ENCODE results near the gene VASP.

VASP gene

GRCh38 chr19:45515081-45515624 is 7.9 kb downstream of the VASP start:
- peaks cover 4% of the 10 kb centered on the region for H3K36me3 ChIP-seq (ENCODE audit: control insufficient read depth, insufficient read depth, low read length)
- 94 to 95% methylated on average over 9 to 10 of the region's 10 CpGs for WGBS, 2 experiments
- H3K4me1 ChIP-seq (ENCODE audit: control insufficient read depth, insufficient read depth, low read length), result no peaks in the 10 kb centered on the region
- no peaks in the 10 kb centered on the region for H3K27me3 ChIP-seq (ENCODE audit: control insufficient read depth, insufficient read depth, low read length, poor library complexity, severe bottlenecking)
- no peaks in the 10 kb centered on the region for H3K9me3 ChIP-seq (ENCODE audit: control insufficient read depth, low read length)
- H3K4me3 ChIP-seq (ENCODE audit: insufficient read depth, low read depth, low read length), result no peak overlapping the region
- no peak overlapping the region for H3K27ac ChIP-seq (ENCODE audit: insufficient read depth, low read depth, low read length, poor library complexity, severe bottlenecking)

- Histone ChIP-seq H3K36me3 (ENCODE audit: control insufficient read depth, insufficient read depth, low read length) (peaks cover 6% of the 10 kb centered on the region), H3K27ac (ENCODE audit: insufficient read depth, low read depth, low read length, poor library complexity, severe bottlenecking) (no peak overlapping the region), H3K4me3 (ENCODE audit: insufficient read depth, low read depth, low read length) (no peak overlapping the region), H3K27me3 (ENCODE audit: control insufficient read depth, insufficient read depth, low read length, poor library complexity, severe bottlenecking) (no peaks in the 10 kb centered on the region), H3K4me1 (ENCODE audit: control insufficient read depth, insufficient read depth, low read length) (no peaks in the 10 kb centered on the region), H3K9me3 (ENCODE audit: control insufficient read depth, low read length) (no peaks in the 10 kb centered on the region)
- 92 to 94% methylated on average over 9 of the region's 9 CpGs for WGBS, 2 experiments
Observed at GRCh38 chr19:45515807-45516401, 8.6 kb downstream of the VASP start.

GRCh38 chr19:45517238-45517637 is 10.0 kb downstream of the VASP start:
- Histone ChIP-seq H3K27me3 (ENCODE audit: control insufficient read depth, insufficient read depth, low read length, poor library complexity, severe bottlenecking) (no peaks in the 10 kb centered on the region), H3K9me3 (ENCODE audit: control insufficient read depth, low read length) (no peaks in the 10 kb centered on the region), H3K4me1 (ENCODE audit: control insufficient read depth, insufficient read depth, low read length) (no peaks in the 10 kb centered on the region), H3K36me3 (ENCODE audit: control insufficient read depth, insufficient read depth, low read length) (peaks cover 11% of the 10 kb centered on the region), H3K27ac (ENCODE audit: insufficient read depth, low read depth, low read length, poor library complexity, severe bottlenecking) (no peak overlapping the region), H3K4me3 (ENCODE audit: insufficient read depth, low read depth, low read length) (no peak overlapping the region)
- 83 to 86% methylated on average over 7 of the region's 7 CpGs for WGBS, 2 experiments

GRCh38 chr19:45517641-45518468 is 10.6 kb downstream of the VASP start:
- no peaks in the 10 kb centered on the region for H3K4me1 ChIP-seq (ENCODE audit: control insufficient read depth, insufficient read depth, low read length)
- no peaks in the 10 kb centered on the region for H3K27me3 ChIP-seq (ENCODE audit: control insufficient read depth, insufficient read depth, low read length, poor library complexity, severe bottlenecking)
- peaks cover 11% of the 10 kb centered on the region for H3K36me3 ChIP-seq (ENCODE audit: control insufficient read depth, insufficient read depth, low read length)
- no peak overlapping the region for H3K4me3 ChIP-seq (ENCODE audit: insufficient read depth, low read depth, low read length)
- H3K27ac ChIP-seq (ENCODE audit: insufficient read depth, low read depth, low read length, poor library complexity, severe bottlenecking), result no peak overlapping the region
- no peaks in the 10 kb centered on the region for H3K9me3 ChIP-seq (ENCODE audit: control insufficient read depth, low read length)
- 92% methylated on average over 46 to 48 of the region's 50 CpGs for WGBS, 2 experiments

GRCh38 chr19:45518469-45518826 is 11.2 kb downstream of the VASP start:
- peaks cover 11% of the 10 kb centered on the region for H3K36me3 ChIP-seq (ENCODE audit: control insufficient read depth, insufficient read depth, low read length)

GRCh38 chr19:45522010-45522941 is 15.0 kb downstream of the VASP start:
- 94% methylated on average over 22 to 23 of the region's 24 CpGs for WGBS, 2 experiments
- H3K4me1 ChIP-seq (ENCODE audit: control insufficient read depth, insufficient read depth, low read length), result no peaks in the 10 kb centered on the region
- H3K27ac ChIP-seq (ENCODE audit: insufficient read depth, low read depth, low read length, poor library complexity, severe bottlenecking), result no peak overlapping the region
- H3K9me3 ChIP-seq (ENCODE audit: control insufficient read depth, low read length), result no peaks in the 10 kb centered on the region
- peaks cover 16% of the 10 kb centered on the region for H3K36me3 ChIP-seq (ENCODE audit: control insufficient read depth, insufficient read depth, low read length)
- no peaks in the 10 kb centered on the region for H3K27me3 ChIP-seq (ENCODE audit: control insufficient read depth, insufficient read depth, low read length, poor library complexity, severe bottlenecking)
- no peak overlapping the region for H3K4me3 ChIP-seq (ENCODE audit: insufficient read depth, low read depth, low read length)

More at GRCh38 chr19:45518469-45518826, 11.2 kb downstream of the VASP start:
- Histone ChIP-seq H3K27ac (ENCODE audit: insufficient read depth, low read depth, low read length, poor library complexity, severe bottlenecking) (no peak overlapping the region), H3K9me3 (ENCODE audit: control insufficient read depth, low read length) (no peaks in the 10 kb centered on the region), H3K4me1 (ENCODE audit: control insufficient read depth, insufficient read depth, low read length) (no peaks in the 10 kb centered on the region), H3K4me3 (ENCODE audit: insufficient read depth, low read depth, low read length) (no peak overlapping the region), H3K27me3 (ENCODE audit: control insufficient read depth, insufficient read depth, low read length, poor library complexity, severe bottlenecking) (no peaks in the 10 kb centered on the region)
- 93 to 95% methylated on average over 7 of the region's 7 CpGs for WGBS, 2 experiments

GRCh38 chr19:45523642-45524256 is 16.5 kb downstream of the VASP start:
- Histone ChIP-seq H3K9me3 (ENCODE audit: control insufficient read depth, low read length) (no peaks in the 10 kb centered on the region), H3K36me3 (ENCODE audit: control insufficient read depth, insufficient read depth, low read length) (peaks cover 13% of the 10 kb centered on the region), H3K4me3 (ENCODE audit: insufficient read depth, low read depth, low read length) (no peak overlapping the region), H3K27me3 (ENCODE audit: control insufficient read depth, insufficient read depth, low read length, poor library complexity, severe bottlenecking) (no peaks in the 10 kb centered on the region), H3K4me1 (ENCODE audit: control insufficient read depth, insufficient read depth, low read length) (no peaks in the 10 kb centered on the region), H3K27ac (ENCODE audit: insufficient read depth, low read depth, low read length, poor library complexity, severe bottlenecking) (no peak overlapping the region)
- WGBS, 2 experiments, result 72% methylated on average over 9 of the region's 9 CpGs

GRCh38 chr19:45524575-45525129 is 17.4 kb downstream of the VASP start:
- H3K4me1 ChIP-seq (ENCODE audit: control insufficient read depth, insufficient read depth, low read length), result no peaks in the 10 kb centered on the region
- no peaks in the 10 kb centered on the region for H3K27me3 ChIP-seq (ENCODE audit: control insufficient read depth, insufficient read depth, low read length, poor library complexity, severe bottlenecking)
- no peak overlapping the region for H3K27ac ChIP-seq (ENCODE audit: insufficient read depth, low read depth, low read length, poor library complexity, severe bottlenecking)
- H3K4me3 ChIP-seq (ENCODE audit: insufficient read depth, low read depth, low read length), result no peak overlapping the region
- no peaks in the 10 kb centered on the region for H3K9me3 ChIP-seq (ENCODE audit: control insufficient read depth, low read length)
- H3K36me3 ChIP-seq (ENCODE audit: control insufficient read depth, insufficient read depth, low read length), result peaks cover 13% of the 10 kb centered on the region
- 95 to 97% methylated on average over 15 of the region's 15 CpGs for WGBS, 2 experiments

- H3K36me3 ChIP-seq (ENCODE audit: control insufficient read depth, insufficient read depth, low read length), result peaks cover 9% of the 10 kb centered on the region
- no peaks in the 10 kb centered on the region for H3K27me3 ChIP-seq (ENCODE audit: control insufficient read depth, insufficient read depth, low read length, poor library complexity, severe bottlenecking)
- WGBS, 2 experiments, result 87 to 88% methylated on average over 8 to 9 of the region's 9 CpGs
- no peaks in the 10 kb centered on the region for H3K9me3 ChIP-seq (ENCODE audit: control insufficient read depth, low read length)
- H3K4me3 ChIP-seq (ENCODE audit: insufficient read depth, low read depth, low read length), result no peak overlapping the region
- H3K4me1 ChIP-seq (ENCODE audit: control insufficient read depth, insufficient read depth, low read length), result no peaks in the 10 kb centered on the region
- H3K27ac ChIP-seq (ENCODE audit: insufficient read depth, low read depth, low read length, poor library complexity, severe bottlenecking), result no peak overlapping the region
Observed at GRCh38 chr19:45526143-45526542, 18.9 kb downstream of the VASP start.
